Hepatocyte (in vitro differentiated cells): ENCODE results near the gene CEP170B. TPM values are rescaled to one million over a fixed set of nuclear protein-coding genes. Genes with fewer than 3 reads are reported as not detected.

Source experiments
- DNase-seq: peaks from one replicate; pipeline ENCODE4 v3.0.0-alpha.2; 2016; ENCODE audit warnings: low spot score
- H2AFZ ChIP-seq: fragments of 200-600 bp; sonication (generic); 2 replicates; pipeline ENCODE4 v1.6.0; 2016; ENCODE audit warnings: antibody characterized with exemption, mild to moderate bottlenecking
- H3K27ac ChIP-seq: fragments of 200-600 bp; sonication (generic); 2 replicates; pipeline ENCODE4 v1.5.1; 2016; ENCODE audit warnings: mild to moderate bottlenecking
- H3K27me3 ChIP-seq: fragments of 200-600 bp; sonication (generic); 2 replicates; pipeline ENCODE4 v1.6.1; 2016
- H3K36me3 ChIP-seq: fragments of 200-600 bp; sonication (generic); replicated peaks from 2 replicates; pipeline ENCODE4 v1.5.1; 2016; ENCODE audit warnings: low read depth; ENCODE audit not compliant: insufficient read depth
- H3K4me1 ChIP-seq: fragments of 200-600 bp; sonication (generic); 2 replicates; pipeline ENCODE4 v1.5.1; 2016; ENCODE audit warnings: mild to moderate bottlenecking, moderate library complexity; ENCODE audit not compliant: insufficient read depth
- H3K4me2 ChIP-seq: fragments of 200-600 bp; sonication (generic); 2 replicates; pipeline ENCODE4 v1.6.0; 2016
- H3K4me3 ChIP-seq: fragments of 200-600 bp; sonication (generic); 2 replicates; pipeline ENCODE4 v1.5.1; 2016; ENCODE audit warnings: mild to moderate bottlenecking
- H3K79me2 ChIP-seq: fragments of 200-600 bp; sonication (generic); 2 replicates; pipeline ENCODE4 v1.6.0; 2017; ENCODE audit warnings: mild to moderate bottlenecking
- H3K9me2 ChIP-seq: fragments of 200-600 bp; sonication (generic); replicated peaks from 2 replicates; pipeline ENCODE4 v1.6.0; 2017; ENCODE audit warnings: mild to moderate bottlenecking; ENCODE audit not compliant: insufficient read depth
- H3K9me3 ChIP-seq: fragments of 200-600 bp; sonication (generic); 2 replicates; pipeline ENCODE4 v1.5.1; 2016; ENCODE audit warnings: low read depth, mild to moderate bottlenecking
- H4K20me1 ChIP-seq: fragments of 200-600 bp; sonication (generic); 2 replicates; pipeline ENCODE4 v1.6.0; 2016; ENCODE audit warnings: mild to moderate bottlenecking; ENCODE audit not compliant: insufficient read depth, poor library complexity, severe bottlenecking
- CTCF ChIP-seq: fragments of 200-600 bp; sonication (generic); IDR thresholded peaks from 2 replicates; pipeline ENCODE4 v1.5.1; 2016; ENCODE audit warnings: antibody characterized with exemption, mild to moderate bottlenecking; ENCODE audit not compliant: poor library complexity
- EZH2 ChIP-seq: fragments of 200-600 bp; sonication (generic); IDR thresholded peaks from 2 replicates; pipeline ENCODE4 v1.6.1; 2016; ENCODE audit warnings: antibody characterized with exemption, mild to moderate bottlenecking, borderline replicate concordance
- EZH2phosphoT487 ChIP-seq: fragments of 200-600 bp; sonication (generic); IDR thresholded peaks from one replicate; pipeline ENCODE4 v1.6.1; 2018; ENCODE audit warnings: antibody characterized with exemption, mild to moderate bottlenecking, low read depth, moderate library complexity; ENCODE audit not compliant: unreplicated experiment, severe bottlenecking
- WGBS: methylation state at CpG from one replicate; pipeline ENCODE4 v1.1.6; 2016; ENCODE audit warnings: low lambda C conversion rate; ENCODE audit errors: missing lambda C conversion rate; 5-methylcytosine and 5-hydroxymethylcytosine counted together
- polyA plus RNA-seq: library from polyadenylated mRNA; unstranded; fragments of >200 nt; fragmentation: Nextera tagmentation; extraction: Ambion mirVana; gene quantifications from 2 replicates; pipeline ENCODE4 v1.2.1, GENCODE V29; 2016
- total RNA-seq: library from RNA; depleted of rRNA; stranded (reverse); fragments of >200 nt; gene quantifications from 2 replicates; pipeline ENCODE4 v1.2.3, GENCODE V29; 2014

CEP170B gene
- total and polyA plus RNA-seq, 2 experiments from 2014 or later, result 7.6 to 20.3 TPM

- H3K4me2 ChIP-seq, result no peak overlapping the region
- no peak for DNase-seq
- no peaks in the 10 kb centered on the region for H3K4me1 ChIP-seq
- no peaks in the 10 kb centered on the region for H4K20me1 ChIP-seq
- H3K27ac ChIP-seq, result no peak overlapping the region
- no peaks in the 10 kb centered on the region for H3K9me3 ChIP-seq
- no peaks in the 10 kb centered on the region for H3K9me2 ChIP-seq
- H3K27me3 ChIP-seq, result peaks cover 47% of the 10 kb centered on the region
- no peaks in the 10 kb centered on the region for H3K79me2 ChIP-seq
- no peak overlapping the region for H2AFZ ChIP-seq
- H3K36me3 ChIP-seq, result no peaks in the 10 kb centered on the region
- TF ChIP-seq EZH2 (no peak), CTCF (no peak), EZH2phosphoT487 (no peak)
- H3K4me3 ChIP-seq, result no peak overlapping the region
- WGBS, result 77% methylated on average over 1 of the region's 1 CpG
Observed at GRCh38 chr14:104938960-104939359, 73.9 kb downstream of the CEP170B start.

GRCh38 chr14:104939666-104940410 is 74.8 kb downstream of the CEP170B start:
- peaks cover 38% of the 10 kb centered on the region for H3K27me3 ChIP-seq
- H3K79me2 ChIP-seq, result no peaks in the 10 kb centered on the region
- no peak overlapping the region for H3K4me2 ChIP-seq
- no peak for TF ChIP-seq CTCF
- TF ChIP-seq EZH2, result no peak
- TF ChIP-seq EZH2phosphoT487, result no peak
- no peaks in the 10 kb centered on the region for H4K20me1 ChIP-seq
- no peak overlapping the region for H3K27ac ChIP-seq
- no peaks in the 10 kb centered on the region for H3K36me3 ChIP-seq
- H3K9me2 ChIP-seq, result no peaks in the 10 kb centered on the region
- no peak overlapping the region for H3K4me3 ChIP-seq
- DNase-seq, result no peak
- WGBS, result 68% methylated on average over 11 of the region's 11 CpGs
- no peaks in the 10 kb centered on the region for H3K4me1 ChIP-seq
- no peak overlapping the region for H2AFZ ChIP-seq
- no peaks in the 10 kb centered on the region for H3K9me3 ChIP-seq

DNA sequence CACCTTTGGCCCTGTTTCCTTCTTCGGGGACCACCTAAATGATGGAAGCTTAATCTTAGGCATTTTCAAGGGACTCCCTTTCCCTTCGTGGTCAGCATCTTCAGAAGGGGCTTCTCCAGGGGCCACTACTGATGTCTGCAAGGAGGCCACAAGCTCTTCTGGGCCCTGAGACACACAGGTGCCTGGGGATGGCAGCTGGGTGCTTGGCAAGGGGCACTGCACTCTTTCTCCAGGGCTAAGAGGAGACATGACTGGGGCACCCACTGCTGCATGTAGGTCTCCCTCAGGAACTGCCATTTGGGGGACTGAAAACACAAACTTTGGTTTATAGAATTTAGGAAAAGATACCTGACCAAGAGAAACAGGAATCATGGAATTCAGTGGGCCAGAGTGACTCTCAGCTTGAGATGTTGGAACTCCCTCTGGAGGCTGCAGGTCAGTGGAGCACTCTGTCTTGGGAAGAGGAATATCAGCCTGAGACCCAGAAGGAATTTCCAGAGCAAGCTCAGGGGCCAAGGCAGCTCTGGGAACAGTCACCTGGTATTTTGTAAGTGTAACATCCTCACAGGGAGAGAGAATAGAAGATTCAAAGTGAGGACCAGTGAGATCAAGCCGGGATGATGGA is 75.6 kb downstream of the CEP170B start:
- no peak for DNase-seq
- TF ChIP-seq EZH2 (no peak), CTCF (peak; percentile 35)
- no peak overlapping the region for H3K4me2 ChIP-seq
- no peaks in the 10 kb centered on the region for H3K9me3 ChIP-seq
- WGBS, result 88% methylated on average over 3 of the region's 3 CpGs
- no peaks in the 10 kb centered on the region for H3K79me2 ChIP-seq
- no peaks in the 10 kb centered on the region for H4K20me1 ChIP-seq
- peaks cover 31% of the 10 kb centered on the region for H3K27me3 ChIP-seq
- H3K9me2 ChIP-seq, result no peaks in the 10 kb centered on the region
- no peak overlapping the region for H3K4me3 ChIP-seq
- no peak overlapping the region for H2AFZ ChIP-seq
- no peaks in the 10 kb centered on the region for H3K36me3 ChIP-seq
- no peak overlapping the region for H3K27ac ChIP-seq
- H3K4me1 ChIP-seq, result no peaks in the 10 kb centered on the region
